Calu3 (cell line): Measurements from ENCODE around the gene DHX38. TPM values are rescaled to one million over a fixed set of nuclear protein-coding genes. Genes with fewer than 3 reads are reported as not detected.

Experiments used
- BruUV-seq: library from RNA; stranded (reverse); fragments of 400-500 nt; replicated peaks from 2 replicates; lab custom pipeline; 2021; lab: Mats Ljungman, UMichigan
- CTCF ChIA-PET: fragments of 300-600 bp; sonication (Branson Sonifier 250); formaldehyde crosslinking; loops from one replicate; lab custom pipeline; 2022; ENCODE audit warnings: antibody characterized with exemption; lab: Charles Lee
- DNase-seq: peaks from one replicate; pipeline ENCODE4 v3.0.0; 2022
- H3K27ac Mint-ChIP-seq: one replicate; pipeline ENCODE4 v1.8.0; 2022; ENCODE audit warnings: mixed read lengths; ENCODE audit not compliant: unreplicated experiment
- H3K27me3 Mint-ChIP-seq: one replicate; pipeline ENCODE4 v1.8.0; 2022; ENCODE audit warnings: mixed read lengths; ENCODE audit not compliant: unreplicated experiment
- H3K36me3 Mint-ChIP-seq: one replicate; pipeline ENCODE4 v1.8.0; 2022; ENCODE audit warnings: mild to moderate bottlenecking, moderate library complexity, mixed read lengths; ENCODE audit not compliant: insufficient read depth, unreplicated experiment
- H3K4me1 Mint-ChIP-seq: one replicate; pipeline ENCODE4 v1.8.0; 2022; ENCODE audit warnings: mild to moderate bottlenecking, low read depth, mixed read lengths; ENCODE audit not compliant: unreplicated experiment
- H3K4me3 Mint-ChIP-seq: one replicate; pipeline ENCODE4 v1.8.0; 2022; ENCODE audit warnings: mild to moderate bottlenecking, low read depth, moderate library complexity, mixed read lengths; ENCODE audit not compliant: unreplicated experiment
- H3K9me3 Mint-ChIP-seq: one replicate; pipeline ENCODE4 v1.8.0; 2022; ENCODE audit warnings: low read depth, mixed read lengths; ENCODE audit not compliant: unreplicated experiment
- CTCF ChIP-seq: fragments of 200-600 bp; IDR thresholded peaks from one replicate; pipeline ENCODE4 v1.8.0; 2022; ENCODE audit warnings: antibody characterized with exemption; ENCODE audit not compliant: unreplicated experiment
- intact Hi-C: fragments of 100-400 bp; cut with micrococcal nuclease; formaldehyde crosslinking; loops from one replicate; pipeline ENCODE4 v1.10.0; 2022; ENCODE audit not compliant: unreplicated experiment
- total RNA-seq: library from RNA; stranded (reverse); gene quantifications from 2 replicates; pipeline ENCODE4 v1.2.3, GENCODE V29; 2022

Gene DHX38
- total RNA-seq, 1 experiment from 2014 or later, result 86.4 TPM

GRCh38 chr16:72083778-72084404 is 9.8 kb upstream of the DHX38 start:
- Mint-ChIP-seq H3K27ac (no peak overlapping the region), H3K36me3 (peaks cover 17% of the 10 kb centered on the region), H3K4me3 (no peak overlapping the region), H3K9me3 (peaks cover 6% of the 10 kb centered on the region), H3K4me1 (peaks cover 11% of the 10 kb centered on the region), H3K27me3 (no peaks in the 10 kb centered on the region)
- no peak for TF ChIP-seq CTCF
- BruUV-seq, result no TSS peak
- no peak for DNase-seq
- intact Hi-C loops, result no loop called here
- CTCF ChIA-PET, result interaction anchor here (0.5 to 0.6 kb wide), 2 partner anchors 728 to 1629 kb away, joined by 3 read pairs; no protein-coding TSS in a partner anchor

- intact Hi-C loops, result no loop called here
- peaks cover 17% of the 10 kb centered on the region for H3K36me3 Mint-ChIP-seq
- peaks cover 11% of the 10 kb centered on the region for H3K4me1 Mint-ChIP-seq
- peaks cover 6% of the 10 kb centered on the region for H3K9me3 Mint-ChIP-seq
- H3K4me3 Mint-ChIP-seq, result no peak overlapping the region
- CTCF ChIA-PET, result no interaction called here
- H3K27me3 Mint-ChIP-seq, result no peaks in the 10 kb centered on the region
- H3K27ac Mint-ChIP-seq, result no peak overlapping the region
- no peak for DNase-seq
- no peak for TF ChIP-seq CTCF
- BruUV-seq, result no TSS peak
These were observed 9.2 kb upstream of the DHX38 start for GRCh38 chr16:72084445-72084844.

- Mint-ChIP-seq H3K9me3 (peaks cover 6% of the 10 kb centered on the region), H3K27ac (no peak overlapping the region), H3K4me3 (no peak overlapping the region), H3K36me3 (peaks cover 17% of the 10 kb centered on the region), H3K27me3 (no peaks in the 10 kb centered on the region), H3K4me1 (peaks cover 11% of the 10 kb centered on the region)
- no peak for DNase-seq
- no TSS peak for BruUV-seq
- intact Hi-C loops, result no loop called here
- TF ChIP-seq CTCF, result no peak
- CTCF ChIA-PET, result interaction anchor here (0.7 kb wide), 1 partner anchor 22 kb away, joined by 3 read pairs; the partner anchor contains the start of gene HPR
These were observed 8.6 kb upstream of the DHX38 start for GRCh38 chr16:72085002-72085401.

GRCh38 chr16:72091217-72091616 is 2.4 kb upstream of the DHX38 start:
- DNase-seq, result no peak
- no peak for TF ChIP-seq CTCF
- no peaks in the 10 kb centered on the region for H3K27me3 Mint-ChIP-seq
- H3K9me3 Mint-ChIP-seq, result no peaks in the 10 kb centered on the region
- BruUV-seq, result no TSS peak
- CTCF ChIA-PET, result no interaction called here
- peaks cover 34% of the 10 kb centered on the region for H3K36me3 Mint-ChIP-seq
- H3K4me1 Mint-ChIP-seq, result peaks cover 36% of the 10 kb centered on the region
- intact Hi-C loops, result no loop called here
- H3K4me3 Mint-ChIP-seq, result no peak overlapping the region
- H3K27ac Mint-ChIP-seq, result no peak overlapping the region
